ENCODE measurements around the gene UACA. TPM values are rescaled to one million over a fixed set of nuclear protein-coding genes. Genes with fewer than 3 reads are reported as not detected.

UACA gene
- total RNA-seq, 4 donors from 2014 or later = 83.2 to 154 (median 107) TPM

DNA sequence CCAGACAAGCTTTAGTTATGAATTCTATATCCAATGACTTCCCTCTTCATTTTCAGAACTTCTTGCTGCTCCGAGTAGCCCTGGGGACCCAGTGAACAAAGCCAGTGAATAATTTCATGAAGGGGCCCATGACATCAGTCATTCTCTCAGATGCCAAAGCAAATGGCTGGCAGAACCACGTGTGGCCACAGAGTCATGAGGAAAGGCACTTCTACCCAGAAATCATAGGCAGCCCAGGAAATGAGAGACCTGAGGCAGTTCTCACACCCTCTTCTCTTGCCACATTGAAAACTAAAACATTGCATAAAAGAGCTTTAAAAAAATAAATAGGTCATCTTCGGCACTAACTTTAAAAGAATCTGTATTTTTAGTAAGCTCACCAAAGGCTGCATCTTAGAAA, 4.3 kb upstream of the UACA start:
- TF ChIP-seq, protein P1, sequence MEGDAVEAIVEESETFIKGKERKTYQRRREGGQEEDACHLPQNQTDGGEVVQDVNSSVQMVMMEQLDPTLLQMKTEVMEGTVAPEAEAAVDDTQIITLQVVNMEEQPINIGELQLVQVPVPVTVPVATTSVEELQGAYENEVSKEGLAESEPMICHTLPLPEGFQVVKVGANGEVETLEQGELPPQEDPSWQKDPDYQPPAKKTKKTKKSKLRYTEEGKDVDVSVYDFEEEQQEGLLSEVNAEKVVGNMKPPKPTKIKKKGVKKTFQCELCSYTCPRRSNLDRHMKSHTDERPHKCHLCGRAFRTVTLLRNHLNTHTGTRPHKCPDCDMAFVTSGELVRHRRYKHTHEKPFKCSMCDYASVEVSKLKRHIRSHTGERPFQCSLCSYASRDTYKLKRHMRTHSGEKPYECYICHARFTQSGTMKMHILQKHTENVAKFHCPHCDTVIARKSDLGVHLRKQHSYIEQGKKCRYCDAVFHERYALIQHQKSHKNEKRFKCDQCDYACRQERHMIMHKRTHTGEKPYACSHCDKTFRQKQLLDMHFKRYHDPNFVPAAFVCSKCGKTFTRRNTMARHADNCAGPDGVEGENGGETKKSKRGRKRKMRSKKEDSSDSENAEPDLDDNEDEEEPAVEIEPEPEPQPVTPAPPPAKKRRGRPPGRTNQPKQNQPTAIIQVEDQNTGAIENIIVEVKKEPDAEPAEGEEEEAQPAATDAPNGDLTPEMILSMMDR (IDR thresholded peaks at IDR 0.05; ENCODE audit: low read depth) = no peak

DNA sequence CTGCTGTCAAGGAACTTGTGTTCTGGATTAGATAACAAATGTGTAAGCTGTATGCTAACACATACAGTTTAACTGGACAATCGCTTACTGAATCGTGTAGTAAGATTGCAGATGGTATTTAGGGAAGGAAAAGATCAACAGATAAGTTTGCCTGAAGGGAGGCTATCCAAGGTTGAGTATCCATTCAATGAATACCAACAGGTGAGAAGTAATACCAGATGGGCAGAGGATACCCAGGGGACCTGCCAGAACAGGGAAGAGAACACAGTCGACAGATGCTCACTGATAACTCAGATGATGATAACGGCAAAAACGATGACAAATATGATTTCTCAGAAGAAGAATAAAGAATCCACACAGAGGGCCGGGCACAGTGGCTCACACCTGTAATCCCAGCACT, 3.2 kb upstream of the UACA start:
- TF ChIP-seq, protein P1 (IDR thresholded peaks at IDR 0.05; ENCODE audit: low read depth) = no peak

DNA sequence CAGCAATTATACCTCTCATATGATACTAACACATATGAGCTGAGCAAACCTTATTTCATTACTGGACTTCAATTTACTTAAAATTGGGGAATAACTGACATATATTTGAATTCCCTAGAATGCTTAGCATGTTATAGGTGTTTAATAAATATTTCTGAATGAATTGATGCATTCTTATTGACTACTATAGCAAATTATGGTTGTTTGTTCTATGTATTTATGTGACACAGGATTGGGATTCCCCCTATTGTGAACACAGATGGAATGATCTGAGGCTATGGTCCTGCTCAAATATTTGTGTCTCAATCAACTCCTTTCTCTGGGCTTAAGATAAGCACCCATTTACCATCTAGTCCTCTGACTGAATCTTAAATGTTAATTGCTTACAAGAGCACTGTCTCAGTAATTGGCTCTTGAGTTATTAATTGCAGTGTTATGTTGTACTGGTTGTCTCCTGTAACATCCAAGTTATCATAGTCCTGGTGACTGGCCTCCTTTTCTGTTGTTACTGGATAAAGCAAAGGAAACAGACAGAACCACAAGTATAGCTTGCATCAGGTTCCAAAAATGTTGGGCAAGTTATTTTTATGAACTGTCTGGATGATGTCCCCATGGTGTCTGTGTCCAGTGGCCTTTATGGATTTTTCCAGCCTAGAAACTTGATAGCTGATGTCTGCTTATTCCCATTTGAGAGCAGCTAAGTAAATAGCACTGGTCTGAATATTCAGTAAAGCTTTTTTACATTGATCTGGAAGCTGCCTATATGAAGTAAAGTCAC, 2.3 kb upstream of the UACA start:
- TF ChIP-seq, protein P1 (IDR thresholded peaks at IDR 0.05; ENCODE audit: low read depth) = no peak

DNA sequence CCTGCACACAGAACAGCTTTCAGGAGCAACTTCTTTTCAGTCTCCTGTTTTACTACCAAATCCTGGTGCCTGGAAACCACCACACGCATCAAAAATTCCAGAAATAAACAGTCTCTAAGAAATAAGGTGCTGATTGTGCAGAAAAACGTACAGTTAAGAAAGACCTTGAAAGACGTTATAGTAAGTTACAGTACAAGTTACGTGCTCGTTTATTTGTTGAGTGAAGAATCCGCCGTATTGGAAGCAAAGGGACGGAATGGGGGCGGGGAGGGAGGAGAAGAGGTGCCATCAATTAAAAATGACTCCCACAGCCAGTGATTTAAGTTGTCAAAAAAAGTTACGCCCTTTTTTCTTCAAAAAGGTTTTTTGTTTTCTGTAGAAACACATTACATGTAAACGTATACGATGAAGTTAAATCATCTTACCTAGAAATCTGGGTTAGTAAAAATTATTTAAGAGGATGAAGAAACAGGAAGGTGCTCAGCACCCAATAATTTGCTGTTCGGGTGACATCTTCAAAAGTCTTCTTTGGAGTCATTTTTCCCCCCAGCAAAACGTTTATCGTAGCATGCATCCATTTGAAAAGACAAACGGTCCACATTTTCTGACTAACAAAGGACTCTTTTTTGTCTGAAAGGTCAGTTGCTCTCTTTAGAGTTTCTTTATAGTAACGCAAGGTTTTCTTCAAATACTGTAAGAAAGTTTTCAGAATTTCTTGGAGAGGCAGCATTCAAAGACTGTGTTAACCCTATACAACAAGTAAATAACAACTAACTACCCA, 782 bp upstream of the UACA start:
- TF ChIP-seq, protein P1 (IDR thresholded peaks at IDR 0.05; ENCODE audit: low read depth) = no peak

DNA sequence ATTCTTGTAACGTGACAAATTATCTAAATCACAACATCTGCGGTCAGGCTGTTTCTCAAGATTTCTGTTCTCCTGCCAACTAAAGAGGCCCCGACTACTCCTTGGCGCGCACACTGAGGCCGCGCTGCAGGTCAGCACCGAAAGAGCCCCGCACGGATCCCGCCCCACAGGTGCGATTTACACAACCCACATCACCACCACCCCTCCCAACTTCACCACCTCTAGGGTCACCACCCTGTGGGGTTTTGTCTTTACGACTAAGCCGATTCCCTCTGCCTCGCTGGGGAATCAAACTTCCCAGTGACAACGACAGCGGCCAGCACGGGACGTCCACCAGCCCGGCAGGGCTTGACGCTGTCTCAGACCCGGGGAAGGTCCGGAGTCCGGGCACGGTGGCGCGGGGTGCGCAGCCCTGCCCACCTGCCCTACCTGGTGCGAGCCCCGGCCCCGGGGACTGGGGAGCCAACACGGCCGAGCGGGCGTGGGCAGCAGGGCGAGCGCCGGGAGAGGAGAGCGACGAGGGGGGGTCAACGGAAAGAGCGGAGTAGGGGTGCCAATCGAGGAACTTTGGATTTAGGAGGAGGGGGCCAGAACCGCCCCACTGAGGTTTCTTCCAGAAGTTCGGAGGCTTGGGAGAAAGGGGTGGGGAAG, 764 bp downstream of the UACA start:
- TF ChIP-seq, protein P1 (IDR thresholded peaks at IDR 0.05; ENCODE audit: low read depth) = no peak

DNA sequence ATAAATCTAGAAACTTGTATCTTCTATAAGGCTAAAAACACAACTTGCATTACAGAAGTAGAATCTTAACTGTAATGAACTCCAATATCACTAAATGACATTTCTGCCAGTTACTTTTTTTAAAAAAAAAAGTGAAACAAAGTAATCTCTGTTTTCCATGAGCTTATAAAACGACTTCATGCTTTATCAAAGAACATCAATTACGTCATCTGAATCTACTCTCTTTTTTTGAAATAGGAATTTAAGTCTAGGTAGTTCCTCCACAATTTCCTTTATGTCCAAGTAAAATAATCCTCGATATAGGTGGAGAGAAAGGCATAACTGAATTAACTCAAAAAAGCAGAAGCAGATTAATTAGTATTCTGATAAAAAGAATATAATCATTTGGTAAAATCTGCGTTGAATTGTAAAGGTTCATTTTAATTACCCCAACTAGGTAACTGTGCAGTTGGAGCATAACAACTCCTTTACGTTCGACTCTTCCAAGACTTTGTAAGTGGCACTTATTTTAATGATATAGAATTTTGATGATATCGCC, 1.4 kb downstream of the UACA start:
- TF ChIP-seq, protein P1 (IDR thresholded peaks at IDR 0.05; ENCODE audit: low read depth) = no peak

DNA sequence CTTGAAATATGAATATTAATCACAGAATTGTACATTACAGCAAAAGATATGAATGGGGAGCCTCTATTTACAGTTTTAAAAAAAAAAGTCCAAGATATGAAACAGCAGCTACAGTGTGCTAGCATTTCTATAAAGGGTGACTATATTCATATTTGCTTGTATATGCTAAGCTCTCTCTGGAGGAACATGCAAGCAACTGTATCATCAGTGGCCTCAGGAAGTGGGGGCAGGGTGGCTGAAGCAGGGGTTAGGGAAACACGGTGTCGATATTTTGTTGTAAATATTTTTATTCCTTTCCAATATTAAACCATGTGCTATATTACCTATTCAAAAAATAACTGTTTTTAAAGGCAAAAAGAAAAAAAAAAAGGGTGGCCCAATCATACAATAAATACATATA, 2.3 kb downstream of the UACA start:
- TF ChIP-seq, protein P1 (IDR thresholded peaks at IDR 0.05; ENCODE audit: low read depth) = no peak
